ENCODE measurements around the gene AUTS2.

The AUTS2 gene

DNA sequence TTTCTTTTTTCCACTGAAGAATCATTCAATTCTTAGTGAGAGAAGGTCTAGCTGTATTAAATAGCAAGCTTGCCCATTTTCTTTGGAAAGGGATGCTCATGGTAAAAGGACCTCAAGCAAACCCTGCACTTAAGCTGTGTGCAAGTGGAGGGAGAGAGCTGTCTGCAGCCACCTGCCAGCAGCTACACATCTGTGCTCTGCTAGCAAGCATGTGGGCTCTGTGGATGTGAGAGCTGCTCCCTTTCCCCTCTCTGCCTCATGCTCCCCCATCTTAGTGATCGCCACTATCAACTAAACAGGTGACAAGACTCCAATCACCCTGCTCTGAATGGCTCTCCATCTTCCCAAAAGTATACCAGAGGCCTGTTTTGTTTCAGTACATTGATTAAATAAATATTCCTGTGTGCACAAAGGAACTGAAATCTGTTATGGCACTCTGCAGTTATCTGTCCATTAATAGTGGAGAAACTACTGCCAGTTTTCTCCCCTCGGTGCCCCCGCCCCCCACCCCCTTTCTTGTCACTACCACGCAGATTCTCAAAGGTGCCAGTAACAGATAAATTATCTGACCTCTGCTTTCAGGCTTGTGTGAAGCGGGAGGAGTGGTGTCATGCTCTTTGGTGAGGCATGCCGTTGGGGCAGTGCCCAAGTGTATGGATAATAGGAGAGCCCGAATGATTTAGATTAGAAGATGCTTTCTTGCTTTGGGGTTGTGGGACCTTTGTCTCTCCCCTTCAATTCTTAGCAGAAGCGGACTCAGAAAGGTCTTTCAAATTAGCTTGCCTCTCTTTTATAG, 26.4 kb downstream of the AUTS2 start:
- DNase-seq (ENCODE audit: low spot score) = no peak

DNA sequence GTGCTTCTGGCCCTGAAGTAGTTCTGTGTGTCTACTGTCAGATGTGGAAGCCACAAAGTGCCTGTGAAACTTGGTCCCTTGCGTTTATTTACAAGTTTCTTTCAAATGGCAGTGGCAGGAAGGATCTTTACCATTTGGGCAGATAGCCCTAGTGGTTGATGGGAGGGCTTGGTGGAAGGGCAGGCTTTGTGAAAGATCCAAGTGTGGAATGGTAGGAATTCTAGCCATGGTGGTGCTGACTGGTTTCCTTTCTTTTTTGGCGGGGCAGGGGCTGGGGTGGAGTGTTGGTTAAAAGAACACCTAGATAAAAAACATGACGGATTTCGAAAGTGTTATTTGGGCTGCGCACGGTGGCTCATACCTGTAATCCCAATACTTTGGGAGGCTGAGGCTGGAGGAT, 27.0 kb downstream of the AUTS2 start:
- no peak for DNase-seq (ENCODE audit: low spot score)

DNA sequence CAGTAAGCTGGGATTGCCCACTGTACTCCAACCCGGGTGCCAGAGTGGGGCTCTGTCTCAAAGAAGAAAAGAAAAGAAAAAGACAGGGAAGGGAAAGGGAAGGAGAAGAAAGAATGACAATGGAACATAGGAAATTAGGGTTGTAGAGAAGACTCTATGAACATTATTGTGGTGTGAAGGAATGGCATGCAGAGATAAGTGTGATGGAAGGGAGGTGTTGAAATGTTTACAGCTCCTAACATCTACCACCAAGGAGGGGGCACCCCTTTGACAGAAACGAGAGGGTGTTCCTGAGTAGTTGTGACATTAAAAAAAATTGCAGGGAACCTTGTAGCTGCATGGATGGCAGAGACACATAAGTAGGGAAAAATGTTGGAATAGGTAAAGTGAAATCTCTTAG, 27.5 kb downstream of the AUTS2 start:
- DNase-seq (ENCODE audit: low spot score) = no peak

DNA sequence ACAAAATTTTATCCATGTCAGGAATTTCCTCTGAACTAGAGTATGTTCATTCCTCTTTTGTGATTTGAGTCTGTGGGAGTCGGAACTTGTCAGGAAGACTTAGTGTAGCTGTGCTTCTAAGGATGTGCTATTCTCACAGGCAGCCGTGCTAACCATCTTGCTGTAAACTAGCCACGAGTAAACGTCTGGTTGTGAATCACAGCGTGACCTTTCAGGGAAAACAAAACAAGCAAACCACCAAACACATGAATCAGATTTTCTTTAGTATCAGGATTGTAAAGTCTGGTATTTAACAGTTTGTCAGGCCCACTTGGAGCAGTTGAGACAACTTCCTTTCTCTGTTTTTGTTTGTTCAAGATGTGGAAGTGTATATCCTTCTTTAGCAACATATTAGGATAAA, 32.0 kb downstream of the AUTS2 start:
- peak; percentile 77 for DNase-seq (ENCODE audit: low spot score)

DNA sequence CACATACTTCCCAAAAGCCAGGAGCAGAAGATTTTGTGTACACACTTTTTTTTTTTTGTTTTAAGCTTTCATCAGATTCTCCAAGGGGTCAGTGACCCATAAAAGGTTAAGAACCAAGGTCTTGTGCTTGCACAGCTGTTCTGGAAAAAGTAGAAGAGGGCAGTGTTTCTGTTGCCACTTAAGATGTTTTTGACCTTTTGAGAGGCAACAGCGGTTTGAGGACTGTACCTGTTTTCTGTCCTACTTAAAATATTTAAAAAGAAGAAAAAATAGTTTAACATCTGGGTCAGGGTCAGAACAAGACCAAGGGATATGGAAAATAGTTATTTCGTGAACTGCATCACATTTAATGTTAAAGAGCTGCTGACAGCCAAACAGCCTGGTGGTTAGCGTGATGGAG, 32.9 kb downstream of the AUTS2 start:
- DNase-seq (ENCODE audit: low spot score) = no peak

DNA sequence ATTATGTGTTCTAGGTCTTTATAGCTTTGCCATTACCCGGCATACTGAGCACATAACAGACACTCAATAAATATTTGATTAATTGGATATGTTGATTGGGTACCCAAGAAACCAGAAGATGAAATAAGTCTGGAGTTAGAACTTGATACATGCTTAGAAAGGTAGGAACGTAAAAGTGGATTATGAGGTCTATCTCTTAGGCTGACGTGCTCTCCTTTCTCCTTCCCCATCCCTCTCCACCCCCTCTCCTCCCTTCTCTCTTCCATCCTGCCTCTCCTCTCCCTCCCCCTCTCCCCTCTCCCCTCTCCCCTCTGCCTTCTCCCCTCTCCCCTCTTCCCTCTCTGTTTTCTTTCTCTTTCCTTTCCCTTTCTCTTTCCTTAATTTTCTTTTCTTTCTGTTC, 34.0 kb downstream of the AUTS2 start:
- no peak for DNase-seq (ENCODE audit: low spot score)

DNA sequence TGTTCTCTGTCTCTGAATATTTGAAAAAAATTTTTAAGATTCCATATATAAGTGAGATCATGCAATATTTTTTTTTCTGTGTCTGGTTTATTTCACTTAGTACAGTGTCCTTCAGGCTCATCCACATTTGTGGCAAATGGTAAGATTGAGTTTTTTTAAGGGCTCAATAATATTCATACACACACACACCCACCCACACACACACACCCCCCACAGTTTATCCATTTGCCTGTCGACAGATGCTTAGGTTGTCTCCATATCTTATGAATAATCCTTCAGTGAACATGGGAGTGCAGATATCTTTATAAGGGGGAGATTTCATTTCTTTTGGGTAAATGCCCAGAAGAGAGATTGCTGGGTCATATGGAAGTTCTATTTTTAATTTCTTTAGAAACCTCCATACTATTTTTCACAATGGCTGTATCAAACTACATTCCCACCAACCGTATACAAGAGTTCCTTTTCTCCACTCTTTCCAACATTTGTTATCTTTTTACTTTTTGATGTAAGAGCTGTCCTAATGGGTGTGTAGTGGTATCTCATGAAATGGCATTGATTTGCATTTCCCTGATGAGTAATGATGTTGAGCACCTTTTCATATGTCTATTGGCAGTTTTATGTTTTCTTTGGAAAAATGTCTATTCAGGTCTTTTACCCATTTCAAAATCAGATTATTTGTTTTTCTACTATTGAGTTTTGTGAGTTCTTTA, 35.0 kb downstream of the AUTS2 start:
- no peak for DNase-seq (ENCODE audit: low spot score)

DNA sequence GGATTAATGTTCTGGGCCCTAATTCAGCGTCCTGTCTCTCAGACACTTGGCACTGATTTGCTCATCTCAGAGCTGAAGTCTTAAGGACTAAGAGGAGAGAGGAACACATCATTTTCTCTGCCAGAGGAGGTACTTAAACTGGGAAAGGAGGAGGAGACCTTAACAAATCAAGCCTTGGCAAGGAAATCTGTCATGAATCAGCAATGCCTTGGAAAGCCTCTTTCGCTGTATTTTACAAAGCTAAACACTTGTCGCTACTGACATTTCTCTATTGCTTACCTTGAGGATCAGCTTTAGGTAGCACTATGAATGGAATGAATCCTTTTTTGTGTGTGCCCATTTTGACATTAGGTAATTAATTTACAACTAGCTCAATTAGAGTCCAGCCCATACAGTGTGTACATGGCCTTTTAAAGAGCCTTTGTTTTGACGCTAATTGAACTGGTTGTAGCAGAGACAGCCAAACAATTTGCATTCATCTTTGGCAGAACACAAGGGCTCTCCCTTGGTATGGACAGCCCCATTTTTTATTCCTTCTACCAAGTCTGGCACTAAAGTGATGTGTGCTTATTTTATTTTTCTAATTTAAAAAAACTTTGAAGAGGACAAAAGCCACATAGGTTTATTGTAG, 37.4 kb downstream of the AUTS2 start:
- no peak for DNase-seq (ENCODE audit: low spot score)

DNA sequence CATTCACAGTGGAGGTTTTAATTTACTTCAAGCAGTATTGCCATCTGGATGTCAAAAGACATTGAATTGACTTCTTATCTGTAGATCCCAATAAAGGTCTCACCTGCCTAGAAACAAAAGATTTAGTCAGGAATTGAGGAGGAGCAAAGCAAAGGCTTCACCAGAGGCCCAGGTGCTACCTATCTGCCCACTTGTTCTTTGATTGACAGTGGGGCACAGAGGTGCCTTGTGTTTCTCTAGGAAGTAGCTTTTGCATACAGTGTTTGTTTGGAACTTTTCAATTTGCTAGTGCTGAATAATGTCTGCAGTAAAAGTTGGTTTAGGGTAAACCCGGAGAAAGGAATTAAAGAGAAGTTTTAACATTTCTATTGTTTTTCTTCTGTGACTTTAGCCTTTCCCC, 40.4 kb downstream of the AUTS2 start:
- DNase-seq (ENCODE audit: low spot score) = no peak

DNA sequence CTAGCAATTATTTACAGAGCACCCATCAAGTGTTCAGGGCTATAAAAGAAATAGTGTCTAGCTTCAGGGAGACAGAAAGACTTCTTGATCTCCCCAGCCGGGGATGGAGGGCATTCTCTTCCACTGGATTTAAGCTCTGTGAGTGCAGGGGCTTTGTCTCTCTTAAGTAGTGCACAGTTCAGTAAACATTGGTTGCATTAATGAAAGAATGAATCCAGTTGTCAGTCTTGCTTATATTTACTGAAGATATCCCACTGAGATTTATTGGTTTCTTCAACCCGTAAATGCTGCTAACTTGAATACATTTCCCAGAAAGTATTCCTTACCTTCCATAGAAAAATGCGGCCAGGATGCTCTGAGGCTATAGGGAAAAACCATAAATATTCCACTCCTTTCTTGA, 41.9 kb downstream of the AUTS2 start:
- no peak for DNase-seq (ENCODE audit: low spot score)

DNA sequence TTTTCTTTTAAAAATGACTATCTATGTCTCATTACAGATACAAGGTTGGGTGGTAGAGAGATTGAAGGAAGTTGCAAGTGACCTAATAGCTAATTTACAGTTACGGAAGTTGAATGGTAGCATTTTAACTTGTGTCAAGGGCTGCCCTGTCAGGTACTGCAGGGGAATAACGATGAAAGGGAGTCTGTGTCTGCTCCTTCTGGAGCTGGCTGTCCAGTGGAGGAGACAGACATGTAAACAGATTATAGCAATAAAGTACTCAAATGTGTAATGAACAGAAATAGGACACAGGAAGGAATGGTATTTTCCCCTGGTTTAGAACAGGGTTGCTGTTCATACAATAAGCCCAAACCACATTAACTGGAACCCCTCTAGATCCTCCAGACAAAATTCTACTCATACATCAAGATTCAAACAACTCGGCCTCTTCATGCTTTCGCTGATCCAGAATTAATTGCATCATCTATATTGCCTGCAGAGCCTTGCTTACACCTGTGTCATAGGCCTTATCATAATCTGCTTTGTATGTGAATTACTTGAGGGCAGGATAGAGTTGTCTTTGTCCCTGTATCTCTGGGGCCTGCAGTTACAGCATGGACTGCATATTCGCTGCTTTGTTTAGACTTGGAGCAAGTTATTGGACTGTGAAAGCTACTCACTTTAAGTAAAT, 42.8 kb downstream of the AUTS2 start:
- no peak for DNase-seq (ENCODE audit: low spot score)

DNA sequence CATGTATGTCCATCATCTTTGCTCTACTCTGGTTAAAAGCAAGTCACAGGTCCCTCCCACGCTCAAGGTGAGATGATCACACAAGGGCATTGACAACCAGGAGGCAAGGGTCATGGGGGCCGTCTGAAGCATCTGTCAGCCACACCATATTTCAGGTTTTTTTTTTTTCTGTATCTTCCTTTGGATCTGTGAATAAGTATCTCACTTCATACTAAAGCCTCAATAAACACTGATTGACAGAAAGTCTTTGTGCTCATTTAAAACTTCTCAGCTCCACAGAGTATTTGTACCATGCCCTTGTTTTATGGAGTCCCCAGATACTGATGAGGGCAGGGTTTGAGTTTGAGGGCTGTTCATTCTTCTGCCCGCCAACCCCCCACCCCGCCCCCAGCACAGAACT, 45.0 kb downstream of the AUTS2 start:
- no peak for DNase-seq (ENCODE audit: low spot score)

DNA sequence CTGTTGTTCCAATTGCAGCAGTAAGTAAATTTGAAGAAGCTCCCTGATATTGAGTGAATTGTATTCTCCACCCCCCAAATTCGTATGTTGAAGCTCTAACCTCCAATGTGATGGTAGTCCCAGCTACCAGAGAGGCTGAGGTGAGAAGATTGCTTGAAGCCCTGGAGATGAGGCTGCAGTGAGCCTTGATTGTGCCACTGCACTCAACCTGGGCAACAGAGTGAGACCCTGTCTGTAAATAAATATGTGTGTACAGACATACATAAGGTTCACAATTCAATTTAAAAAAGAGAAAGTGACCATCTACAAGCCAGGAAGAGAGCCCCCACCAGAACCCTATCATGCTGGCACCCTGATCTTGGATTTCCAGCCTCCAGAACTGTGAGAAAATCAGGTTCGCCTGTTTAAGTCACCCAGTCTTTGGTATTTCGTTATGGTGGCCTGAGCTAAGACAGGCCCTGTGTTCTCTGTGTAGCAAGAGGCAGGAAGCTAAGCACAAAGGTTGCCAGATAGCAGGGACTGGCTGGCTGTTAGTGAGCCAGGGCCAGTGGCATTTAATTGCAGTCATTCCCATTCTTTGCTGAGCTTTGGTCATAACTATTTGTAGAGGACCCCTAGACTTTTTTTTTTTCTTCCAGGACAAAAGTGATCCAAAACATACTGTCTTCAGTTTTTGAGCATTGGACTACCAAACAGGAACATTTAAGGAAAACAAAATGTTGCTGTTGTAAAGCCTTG, 45.6 kb downstream of the AUTS2 start:
- peak; percentile 35 for DNase-seq (ENCODE audit: low spot score)

DNA sequence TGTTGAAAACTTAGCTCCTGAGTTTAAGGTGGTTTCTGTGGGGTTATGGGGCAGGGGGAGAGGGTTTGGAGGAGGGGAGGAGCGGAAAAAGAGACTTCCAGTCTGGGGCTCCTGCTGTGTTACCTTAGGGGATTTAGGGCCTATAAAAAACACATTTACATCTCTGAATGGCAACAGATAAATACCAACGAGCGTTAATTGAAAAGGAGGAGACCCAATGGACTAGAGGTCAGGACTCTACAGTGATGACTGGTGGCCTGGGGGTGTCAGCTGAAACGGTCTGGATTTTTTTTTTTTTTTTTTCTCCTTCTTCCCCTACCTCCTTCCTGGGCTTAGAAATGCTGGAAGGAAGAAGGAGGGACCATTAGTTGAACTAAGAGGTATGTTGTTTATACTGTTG, 47.4 kb downstream of the AUTS2 start:
- no peak for DNase-seq (ENCODE audit: low spot score)

DNA sequence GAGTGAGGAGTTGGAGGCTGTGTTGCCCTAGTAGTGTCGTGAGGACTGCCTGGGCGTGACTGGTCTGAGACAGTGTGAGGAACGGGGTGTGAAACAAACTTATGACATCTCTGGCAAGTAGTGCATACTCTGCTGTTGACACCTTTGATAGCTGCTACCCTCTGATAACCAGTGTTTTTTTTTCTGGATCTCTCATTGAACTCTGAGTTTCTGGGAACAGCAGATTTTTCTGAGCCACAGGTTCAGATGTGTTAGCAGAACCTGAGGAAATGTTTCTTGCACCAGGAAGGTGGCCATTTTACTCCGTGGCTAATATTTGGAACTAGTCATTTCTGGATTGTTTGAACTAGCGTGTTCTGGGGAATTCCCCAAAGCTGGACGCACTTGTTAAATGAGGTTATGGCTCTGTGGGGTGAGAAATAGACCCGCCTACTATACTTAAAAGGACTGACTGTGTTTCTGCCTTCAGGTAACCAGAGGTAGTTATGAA, 52.9 kb downstream of the AUTS2 start:
- no peak for DNase-seq (ENCODE audit: low spot score)

DNA sequence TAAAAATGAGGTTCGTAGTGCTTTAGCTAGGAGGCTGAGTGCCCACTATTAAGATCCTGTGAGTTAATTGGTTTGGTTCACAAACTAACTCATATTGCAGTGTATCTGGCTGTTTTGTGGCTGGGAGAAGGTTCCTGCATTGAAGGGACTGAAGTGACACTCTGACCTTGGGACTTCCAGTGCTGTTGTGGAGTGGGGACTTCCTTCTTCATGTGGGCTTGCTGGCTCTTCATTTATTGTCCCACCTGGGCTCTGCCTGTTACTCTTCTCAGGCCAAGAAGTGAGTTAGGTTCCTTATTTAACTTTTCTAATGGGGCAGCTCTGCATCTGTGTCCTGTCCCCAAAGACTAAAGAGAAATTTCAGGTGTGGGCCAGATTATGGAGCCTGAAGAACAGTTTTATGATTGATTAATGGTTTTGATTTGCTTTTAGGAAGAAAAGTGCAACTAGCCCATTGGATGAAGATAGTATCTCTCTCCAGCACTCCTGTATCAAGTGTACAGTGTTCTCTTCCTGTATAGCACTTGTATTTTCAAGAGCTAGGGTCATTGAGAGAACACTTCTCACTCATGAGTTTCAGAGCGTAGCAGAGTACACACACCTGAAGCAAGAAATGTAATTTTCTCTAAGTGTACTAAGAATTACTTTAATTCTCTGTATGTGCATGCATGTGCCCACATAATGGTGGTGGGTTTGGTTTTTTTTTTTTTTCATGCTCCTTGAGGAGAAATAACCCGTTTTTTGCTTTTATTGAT, 54.8 kb downstream of the AUTS2 start:
- DNase-seq (ENCODE audit: low spot score) = no peak

DNA sequence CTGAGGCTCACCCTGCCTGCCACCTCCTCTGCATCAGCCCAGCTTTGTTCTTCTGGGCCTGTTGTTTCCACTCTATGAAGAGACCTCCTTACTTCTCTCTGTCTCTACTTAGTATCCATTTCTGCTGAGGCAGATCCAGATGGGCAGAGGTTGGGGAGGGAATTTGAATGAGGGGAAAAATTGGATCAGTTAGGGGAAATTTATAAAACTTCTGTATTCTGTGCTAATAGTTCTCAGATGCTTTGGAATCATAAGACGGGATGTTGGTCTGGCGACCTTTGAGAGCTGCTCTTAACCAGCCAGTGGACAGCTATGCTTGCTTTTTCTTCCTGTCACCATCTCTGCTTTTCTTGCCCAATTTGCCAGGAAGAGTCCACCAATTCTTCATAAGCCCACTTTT, 55.5 kb downstream of the AUTS2 start:
- no peak for DNase-seq (ENCODE audit: low spot score)

DNA sequence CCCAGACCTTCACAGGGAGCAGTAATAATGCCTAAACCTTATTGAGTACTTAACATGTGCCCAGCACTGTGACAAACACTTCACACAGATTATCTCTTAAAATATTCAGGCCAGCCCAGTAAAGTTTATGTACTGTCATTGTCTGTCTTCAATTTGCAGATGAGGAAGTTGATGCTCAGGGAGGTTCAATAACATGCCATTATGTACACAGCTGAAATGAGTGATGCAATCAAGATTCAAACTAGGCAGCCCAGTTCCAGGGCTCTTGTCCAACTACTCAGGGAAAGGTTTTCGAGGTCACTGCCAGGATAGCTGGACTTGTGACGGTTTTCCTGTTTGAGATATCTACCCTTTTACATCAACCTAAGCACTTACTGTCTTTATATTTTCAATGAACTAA, 56.1 kb downstream of the AUTS2 start:
- no peak for DNase-seq (ENCODE audit: low spot score)

DNA sequence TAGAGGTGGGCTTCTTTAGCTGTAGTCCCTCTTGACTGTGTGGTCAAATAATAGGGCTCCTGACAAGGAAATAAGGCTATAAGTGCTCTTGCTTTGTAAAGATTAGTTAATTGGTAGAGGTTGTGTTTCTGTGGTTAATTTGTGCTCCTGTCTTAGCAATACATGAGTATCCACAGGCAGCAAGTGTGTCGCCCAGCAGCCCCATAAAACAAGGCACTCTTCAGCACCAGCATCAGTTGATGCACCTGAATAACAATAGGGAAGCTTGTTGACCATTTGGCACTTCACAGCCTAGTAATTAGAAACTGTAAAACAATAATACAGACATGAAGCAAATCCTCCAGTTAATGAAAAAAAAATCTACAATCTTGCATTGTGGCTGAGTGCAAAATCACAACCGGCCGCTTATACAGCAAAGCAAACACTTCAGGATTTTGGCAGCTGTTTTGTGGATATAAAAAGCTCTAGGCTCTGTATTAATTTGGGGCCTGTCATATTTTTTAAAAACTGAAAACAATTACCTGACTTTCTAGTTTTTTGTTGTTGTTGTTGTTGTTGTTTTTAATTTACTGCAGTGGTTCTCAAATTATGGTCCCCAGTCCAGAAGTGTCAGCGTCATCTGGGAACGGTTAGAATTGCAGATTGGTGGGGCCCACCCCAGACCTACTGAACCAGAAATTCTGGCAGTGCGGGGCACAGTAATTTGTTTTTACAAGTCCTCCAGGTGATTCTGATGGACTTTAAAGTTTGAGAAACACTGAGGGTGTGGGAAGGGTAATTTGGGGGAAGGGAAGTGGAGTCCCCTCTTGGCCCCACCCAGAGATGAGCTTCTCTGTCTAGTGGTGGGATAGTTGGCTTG, 56.8 kb downstream of the AUTS2 start:
- no peak for DNase-seq (ENCODE audit: low spot score)

DNA sequence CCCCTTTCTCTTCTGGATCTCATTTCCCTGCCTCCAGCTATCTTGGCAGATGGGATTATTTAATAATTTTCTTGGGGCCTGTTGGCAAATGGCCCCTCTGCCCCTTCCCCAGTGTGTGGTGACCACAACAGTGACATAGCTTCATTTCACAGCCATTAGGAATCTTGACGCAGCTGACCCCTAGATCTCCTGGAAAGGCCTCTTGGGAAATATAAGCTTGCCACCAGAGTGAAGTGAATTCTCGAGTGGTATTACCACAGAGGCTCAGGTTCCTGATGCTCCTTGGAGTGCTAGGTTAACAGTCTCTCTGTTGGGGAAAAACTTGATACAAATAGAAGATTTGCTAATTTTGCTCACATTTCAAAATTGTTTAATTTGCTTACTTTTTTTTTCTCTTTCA, 57.8 kb downstream of the AUTS2 start:
- no peak for DNase-seq (ENCODE audit: low spot score)
